CD4-positive, alpha-beta T cell treated with Interferon gamma for 1 hour (primary cell): ENCODE results near the gene THOC6.
A peak's percentile ranks its signal among the peaks of the same experiment; 100 is the strongest.
"Not testable (repeated sequence)": the region's sequence is repeated elsewhere in the genome, so short reads cannot be mapped to it uniquely, and the experiment has no call there.

Experiments
- DNase-seq: peaks from one replicate; pipeline ENCODE4 v3.0.0-alpha.2; 2020

The THOC6 gene

GRCh38 chr16:3035289-3035971, 11.6 kb downstream of the THOC6 start:
- DNase-seq, result no peak

DNA sequence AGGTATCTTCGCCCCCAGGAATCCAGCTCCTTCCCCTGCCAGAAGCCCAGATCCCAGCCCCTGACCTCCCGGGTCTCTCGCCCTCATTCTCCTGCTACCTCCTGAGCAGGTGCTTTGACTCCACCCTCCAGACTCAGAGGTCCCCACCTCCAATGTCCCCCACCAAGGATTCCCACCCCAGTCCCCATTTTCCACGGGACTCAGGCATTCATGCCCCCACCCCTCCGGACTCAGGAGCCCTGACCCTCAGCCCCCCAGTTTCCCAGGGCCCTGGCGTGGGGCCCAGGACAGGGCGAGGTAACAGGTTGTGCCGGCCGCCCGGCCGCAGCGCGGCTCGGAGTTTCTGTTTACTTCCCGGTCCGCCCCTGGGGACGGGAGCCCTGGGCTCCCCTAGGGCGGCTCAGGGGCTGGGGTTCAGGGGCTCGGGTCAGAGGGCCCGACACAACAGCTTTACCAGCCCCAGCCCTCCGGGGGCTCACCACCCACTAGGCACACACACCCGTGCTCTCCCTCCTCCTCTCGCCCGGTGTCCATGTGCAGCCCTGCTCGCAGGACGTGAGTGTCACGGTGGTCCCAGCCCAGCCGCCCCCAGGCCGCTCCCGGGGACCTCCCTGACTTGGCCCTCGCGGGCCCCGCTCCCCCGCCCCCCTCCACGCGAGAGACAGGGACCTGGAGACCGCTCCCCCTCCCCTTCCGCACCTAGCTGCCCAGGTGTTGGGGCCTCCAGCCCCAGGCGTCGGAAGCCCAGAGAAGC, 12.3 kb downstream of the THOC6 start:
- DNase-seq, result no peak

DNA sequence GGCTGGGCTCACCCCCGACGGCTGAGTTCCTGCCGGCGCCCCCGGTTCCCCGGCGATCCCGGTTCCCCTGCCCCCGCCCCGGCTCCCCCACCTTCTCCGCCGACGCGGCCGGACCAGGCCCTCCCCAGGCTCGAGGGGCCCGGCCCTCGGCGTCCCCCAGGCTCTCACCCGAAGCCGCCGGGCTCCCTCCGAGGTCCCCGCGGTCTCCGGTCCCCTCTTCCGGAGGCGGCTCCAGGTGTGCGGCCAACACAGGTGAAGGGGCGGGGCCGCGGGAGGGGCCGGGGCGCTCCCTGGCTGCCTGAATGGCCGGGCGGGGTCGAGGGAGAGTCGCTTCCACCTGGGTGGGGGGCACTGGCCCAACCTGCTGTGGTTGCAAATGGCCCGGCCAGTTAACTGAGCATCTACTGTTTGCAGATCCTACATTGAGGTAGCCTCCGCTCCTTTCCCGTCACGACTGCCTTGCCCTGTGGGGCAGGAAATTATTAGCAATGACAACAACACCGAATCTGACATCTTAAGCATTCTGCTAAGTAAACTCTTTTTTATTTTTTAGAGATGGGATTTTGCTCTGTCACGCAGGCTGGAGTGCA, 13.0 kb downstream of the THOC6 start, which contains the start of gene BICDL2:
Gene BICDL2 (minus strand): TSS at position 219 of the 590 bp plus-strand sequence. CDS start 1,448 bp downstream, outside the sequence.
- DNase-seq, result no peak

DNA sequence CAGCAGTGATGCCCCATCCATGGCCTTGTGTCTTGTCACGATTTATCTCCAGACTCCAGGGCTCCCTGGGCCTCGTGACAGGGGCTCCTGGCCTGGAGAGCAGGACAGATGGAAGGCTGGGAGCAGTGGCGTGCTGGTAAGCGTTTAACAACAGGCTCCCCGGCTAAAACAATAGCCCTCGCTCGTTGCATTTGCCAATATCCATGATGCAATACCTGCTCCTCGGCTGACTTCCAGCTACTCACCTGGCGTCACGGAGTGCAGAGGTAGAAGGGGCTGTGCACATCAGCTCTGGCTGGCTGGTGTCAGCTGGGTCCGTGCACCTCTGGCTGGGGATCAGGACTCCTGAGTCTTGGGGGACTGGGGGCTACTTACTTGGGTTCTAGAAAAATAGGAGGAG, 14.4 kb downstream of the THOC6 start:
- DNase-seq, result no peak

DNA sequence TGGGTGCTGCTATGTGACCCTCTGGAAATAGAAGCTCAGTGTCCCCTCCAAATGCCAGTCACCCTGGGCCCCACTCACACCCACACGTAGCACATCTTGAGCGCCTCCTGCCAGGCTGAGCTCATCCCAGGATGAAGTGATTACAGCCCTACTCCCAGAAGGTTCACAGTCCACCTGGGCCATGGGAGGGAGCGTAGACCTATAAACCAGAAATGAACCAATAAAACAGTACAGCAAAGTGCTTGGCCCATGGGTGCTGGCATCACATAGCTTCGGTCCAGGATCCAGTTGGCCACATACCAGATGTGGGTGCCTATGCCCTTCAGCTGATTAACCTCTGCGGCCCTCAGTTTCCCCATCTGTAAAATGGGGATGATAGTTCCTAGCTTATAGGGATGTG, 15.1 kb downstream of the THOC6 start:
- no peak for DNase-seq

DNA sequence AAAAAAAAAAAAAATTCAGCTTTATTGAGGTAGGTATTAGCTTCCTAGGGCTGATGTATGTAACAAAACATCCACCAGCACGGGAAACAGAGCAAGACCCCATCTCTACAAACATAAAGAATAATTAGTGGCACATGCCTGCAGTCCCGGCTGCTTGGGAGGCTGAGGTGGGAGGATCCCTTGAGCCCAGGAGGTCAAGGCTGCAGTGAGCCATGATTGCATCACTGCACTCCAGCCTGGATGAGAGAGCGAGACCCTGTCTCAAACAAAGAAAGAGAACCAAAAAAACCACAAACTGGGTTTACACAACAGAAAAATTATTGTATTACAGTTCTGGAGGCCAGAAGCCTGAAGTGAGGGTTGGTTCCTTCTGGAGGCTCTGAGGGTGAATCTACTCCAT, 18.5 kb downstream of the THOC6 start:
- DNase-seq, result no peak

DNA sequence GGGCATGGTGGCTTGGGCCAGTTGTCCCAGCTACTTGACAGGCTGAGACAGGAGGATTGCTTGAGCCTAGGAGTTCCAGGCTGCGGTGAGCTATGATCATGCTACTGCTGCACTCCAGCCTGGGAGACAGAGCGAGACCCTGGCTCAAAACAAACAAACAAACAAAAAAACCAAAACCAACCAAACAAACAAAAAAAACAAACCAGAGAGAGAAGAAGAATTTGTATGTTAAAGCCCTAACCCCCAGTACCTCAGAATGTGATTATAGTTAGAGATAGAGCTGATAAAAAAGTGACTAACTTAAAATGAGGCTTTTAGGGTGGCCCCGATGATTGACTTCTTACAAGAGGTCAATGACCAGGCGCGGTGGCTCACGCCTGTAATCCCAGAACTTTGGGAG, 20.9 kb downstream of the THOC6 start:
- DNase-seq, result no peak

- DNase-seq, result no peak
Measured at GRCh38 chr16:3045758-3046640, 22.2 kb downstream of the THOC6 start, which contains the start of gene MMP25. Gene MMP25, plus strand, starts transcription at chr16:3046561. Its CDS starts 357 bp downstream, at chr16:3046918.

DNA sequence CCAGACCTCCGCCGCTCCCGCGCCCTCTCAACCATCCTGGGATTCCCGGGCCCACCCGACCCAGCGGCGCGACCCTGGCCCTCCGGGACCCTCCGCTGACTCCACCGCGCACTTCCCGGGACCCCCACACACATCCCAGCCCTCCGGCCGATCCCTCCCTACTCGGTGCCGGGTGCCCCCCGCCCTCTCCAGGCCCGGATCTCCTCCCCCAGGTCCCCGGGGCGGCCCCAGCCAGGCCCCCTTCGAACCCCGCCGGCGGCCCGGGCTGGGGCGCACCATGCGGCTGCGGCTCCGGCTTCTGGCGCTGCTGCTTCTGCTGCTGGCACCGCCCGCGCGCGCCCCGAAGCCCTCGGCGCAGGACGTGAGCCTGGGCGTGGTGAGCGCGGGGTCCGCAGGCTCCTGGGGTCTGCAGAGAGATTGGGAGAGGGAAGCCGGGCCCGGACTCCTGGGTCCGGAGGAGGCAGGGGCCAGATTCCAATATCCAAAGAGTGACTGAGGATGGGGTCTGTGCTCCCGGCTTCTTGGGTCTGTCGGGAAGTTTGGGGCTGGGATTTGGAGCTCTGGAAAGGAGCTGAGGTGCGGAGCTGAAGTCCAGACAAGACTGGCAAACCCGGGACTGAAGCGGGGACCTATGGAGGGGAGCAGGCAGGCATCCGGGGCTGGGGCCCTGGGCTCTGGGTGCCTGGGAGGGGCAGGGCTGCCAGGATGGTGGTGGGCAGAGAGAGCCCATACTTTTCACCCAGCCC, 23.0 kb downstream of the THOC6 start:
- DNase-seq, result no peak

GRCh38 chr16:3047387-3047720, 23.5 kb downstream of the THOC6 start:
- no peak for DNase-seq

- no peak for DNase-seq
Measured at GRCh38 chr16:3049921-3050481, 26.2 kb downstream of the THOC6 start.

- no peak for DNase-seq
Measured at GRCh38 chr16:3050487-3050886, 26.7 kb downstream of the THOC6 start.

DNA sequence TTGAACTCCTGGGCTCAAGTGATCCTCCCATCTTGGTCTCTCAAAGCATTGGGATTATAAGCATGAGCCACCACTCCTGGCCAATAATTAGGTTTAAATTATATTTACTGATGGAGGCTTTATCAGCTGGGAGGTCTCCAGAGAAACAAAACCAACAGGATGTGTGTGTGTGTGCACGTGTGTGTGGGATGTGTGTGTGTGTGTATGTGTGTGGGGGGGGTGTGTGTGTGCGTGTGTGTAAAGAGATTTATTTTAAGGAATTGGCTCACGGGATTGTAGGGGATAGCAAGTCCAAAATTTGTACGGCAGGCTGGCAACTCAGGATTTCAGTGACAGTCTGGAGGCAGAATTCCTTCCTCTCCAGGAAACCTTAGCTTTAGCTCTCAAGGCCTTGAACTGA, 27.2 kb downstream of the THOC6 start:
- no peak for DNase-seq

DNA sequence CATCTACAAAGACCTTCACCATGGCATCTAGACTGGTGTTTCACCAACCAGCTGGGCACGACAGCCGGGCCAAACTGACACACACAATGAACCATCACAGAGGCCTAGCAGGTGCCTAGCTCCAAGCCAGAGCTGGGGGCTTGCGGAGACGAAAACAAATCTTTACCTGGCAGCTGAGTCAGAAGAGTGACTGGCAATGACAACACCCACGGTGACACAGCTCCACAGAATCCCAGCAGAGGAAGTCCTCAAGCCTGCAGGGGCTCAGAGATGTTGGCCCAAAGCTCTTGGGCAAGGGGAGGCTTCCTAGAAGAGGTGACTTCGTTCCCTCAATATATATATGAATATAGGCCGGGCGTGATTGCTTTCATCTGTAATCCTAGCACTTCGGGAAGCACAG, 27.7 kb downstream of the THOC6 start:
- DNase-seq, result peak; percentile 35

DNA sequence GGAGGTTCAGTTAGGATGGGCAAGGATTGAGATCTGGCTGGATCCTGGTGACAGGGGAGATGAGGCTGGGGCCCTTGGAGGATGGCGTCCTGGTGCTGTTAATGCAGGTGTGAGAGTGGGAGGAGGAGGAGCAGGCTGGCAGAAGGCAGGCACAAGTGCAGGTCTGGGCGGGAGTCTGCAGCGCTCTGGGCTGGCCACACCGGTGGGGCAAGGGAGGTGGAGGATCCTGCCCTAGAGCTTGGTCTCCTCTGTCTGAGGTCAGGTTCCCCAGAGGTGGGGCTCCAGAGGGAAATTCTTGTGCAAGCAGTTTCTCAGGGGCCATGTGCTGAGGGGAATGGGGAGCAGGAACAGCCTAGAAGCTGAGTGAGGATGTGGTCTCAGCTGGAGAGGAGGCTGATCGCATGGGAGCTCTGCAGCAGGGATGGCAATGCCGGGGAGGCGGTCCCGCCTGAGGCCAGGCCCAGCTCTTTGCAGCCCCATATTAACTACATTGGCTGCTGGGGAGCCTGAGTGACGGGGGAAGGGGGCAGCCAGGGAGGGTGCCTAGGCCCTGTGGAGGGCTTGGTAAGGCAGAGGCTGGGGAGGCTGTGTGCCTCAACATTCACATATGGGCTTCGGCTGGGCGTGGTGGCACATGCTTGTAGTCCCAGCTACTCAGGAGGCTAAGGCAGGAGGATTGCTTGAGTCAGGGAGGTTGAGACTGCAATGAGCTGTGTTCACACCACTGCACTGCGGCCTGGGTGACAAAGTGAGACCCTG, 28.9 kb downstream of the THOC6 start:
- DNase-seq, result not testable (repeated sequence)

- not testable (repeated sequence) for DNase-seq
Measured at GRCh38 chr16:3053330-3053710, 29.5 kb downstream of the THOC6 start.

- DNase-seq, result no peak
Measured at GRCh38 chr16:3054965-3055733, 31.3 kb downstream of the THOC6 start.

DNA sequence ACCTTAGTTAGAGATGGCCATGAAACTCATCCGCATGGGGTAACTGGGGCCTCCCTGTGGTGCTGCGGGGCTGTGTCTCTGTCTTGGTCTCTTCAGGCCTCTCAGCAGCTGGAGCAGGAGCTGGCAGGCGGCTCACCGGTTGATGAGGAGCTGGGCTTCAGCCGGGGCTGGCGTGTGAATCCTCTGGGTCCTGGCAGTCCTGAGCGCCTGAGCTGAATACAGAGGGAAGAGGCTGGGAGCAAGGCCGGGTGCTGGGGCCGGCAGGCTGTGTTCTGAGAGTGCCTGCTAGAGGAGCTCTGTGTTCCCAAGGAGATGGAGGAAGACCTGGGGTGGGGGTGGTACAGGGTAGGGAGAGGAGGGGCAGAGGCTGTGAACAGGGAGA, 31.9 kb downstream of the THOC6 start:
- DNase-seq, result not testable (repeated sequence)

GRCh38 chr16:3056336-3057180, 32.7 kb downstream of the THOC6 start:
- DNase-seq, result no peak
